Inferior parietal cortex (tissue), 1 donor: ENCODE results near the gene STEAP1B.
"Not testable (repeated sequence)": the region's sequence is repeated elsewhere in the genome, so short reads cannot be mapped to it uniquely, and the experiment has no call there.

Experiments used
- DNase-seq: peaks from one replicate; pipeline ENCODE4 v3.0.0-alpha.2; 2016; ENCODE audit errors: extremely low spot score

STEAP1B gene

GRCh38 chr7:22454446-22454845 lies 45.5 kb downstream of the STEAP1B start:
- no peak for DNase-seq

- DNase-seq: no peak
These were observed 46.9 kb downstream of the STEAP1B start for GRCh38 chr7:22452960-22453558.

GRCh38 chr7:22452142-22452959 lies 47.6 kb downstream of the STEAP1B start:
- DNase-seq: peak; percentile 74

GRCh38 chr7:22450013-22450412 lies 50.0 kb downstream of the STEAP1B start:
- not testable (repeated sequence) for DNase-seq

- DNase-seq: no peak
These were observed 52.2 kb downstream of the STEAP1B start for GRCh38 chr7:22447762-22448161.

GRCh38 chr7:22447008-22447407 lies 53.0 kb downstream of the STEAP1B start:
- no peak for DNase-seq

- no peak for DNase-seq
These were observed 54.1 kb downstream of the STEAP1B start for GRCh38 chr7:22445853-22446252.

- no peak for DNase-seq
These were observed 54.7 kb downstream of the STEAP1B start for GRCh38 chr7:22445140-22445743.

- DNase-seq: no peak
These were observed 55.6 kb downstream of the STEAP1B start for GRCh38 chr7:22444181-22444971.

- DNase-seq: no peak
These were observed 56.4 kb downstream of the STEAP1B start for GRCh38 chr7:22443370-22444180.

GRCh38 chr7:22442882-22443369 lies 57.1 kb downstream of the STEAP1B start:
- no peak for DNase-seq

GRCh38 chr7:22442187-22442881 lies 57.7 kb downstream of the STEAP1B start:
- DNase-seq: no peak

GRCh38 chr7:22441157-22441556 lies 58.8 kb downstream of the STEAP1B start:
- DNase-seq: no peak

- DNase-seq: no peak
These were observed 61.0 kb downstream of the STEAP1B start for GRCh38 chr7:22438994-22439393.

GRCh38 chr7:22436552-22436951 lies 63.4 kb downstream of the STEAP1B start:
- not testable (repeated sequence) for DNase-seq

- no peak for DNase-seq
These were observed 64.3 kb downstream of the STEAP1B start for GRCh38 chr7:22435720-22436119.

- DNase-seq: no peak
These were observed 64.9 kb downstream of the STEAP1B start for GRCh38 chr7:22435105-22435504.

- no peak for DNase-seq
These were observed 66.1 kb downstream of the STEAP1B start for GRCh38 chr7:22433710-22434460.

GRCh38 chr7:22433165-22433700 lies 66.8 kb downstream of the STEAP1B start:
- DNase-seq: not testable (repeated sequence)
